ENCODE results near the gene CA5A. TPM values are rescaled to one million over a fixed set of nuclear protein-coding genes. Genes with fewer than 3 reads are reported as not detected.
"Not testable (repeated sequence)": the region's sequence is repeated elsewhere in the genome, so short reads cannot be mapped to it uniquely, and the experiment has no call there.

CA5A gene
- total RNA-seq, 1 experiment from 2014 or later = not detected

DNA sequence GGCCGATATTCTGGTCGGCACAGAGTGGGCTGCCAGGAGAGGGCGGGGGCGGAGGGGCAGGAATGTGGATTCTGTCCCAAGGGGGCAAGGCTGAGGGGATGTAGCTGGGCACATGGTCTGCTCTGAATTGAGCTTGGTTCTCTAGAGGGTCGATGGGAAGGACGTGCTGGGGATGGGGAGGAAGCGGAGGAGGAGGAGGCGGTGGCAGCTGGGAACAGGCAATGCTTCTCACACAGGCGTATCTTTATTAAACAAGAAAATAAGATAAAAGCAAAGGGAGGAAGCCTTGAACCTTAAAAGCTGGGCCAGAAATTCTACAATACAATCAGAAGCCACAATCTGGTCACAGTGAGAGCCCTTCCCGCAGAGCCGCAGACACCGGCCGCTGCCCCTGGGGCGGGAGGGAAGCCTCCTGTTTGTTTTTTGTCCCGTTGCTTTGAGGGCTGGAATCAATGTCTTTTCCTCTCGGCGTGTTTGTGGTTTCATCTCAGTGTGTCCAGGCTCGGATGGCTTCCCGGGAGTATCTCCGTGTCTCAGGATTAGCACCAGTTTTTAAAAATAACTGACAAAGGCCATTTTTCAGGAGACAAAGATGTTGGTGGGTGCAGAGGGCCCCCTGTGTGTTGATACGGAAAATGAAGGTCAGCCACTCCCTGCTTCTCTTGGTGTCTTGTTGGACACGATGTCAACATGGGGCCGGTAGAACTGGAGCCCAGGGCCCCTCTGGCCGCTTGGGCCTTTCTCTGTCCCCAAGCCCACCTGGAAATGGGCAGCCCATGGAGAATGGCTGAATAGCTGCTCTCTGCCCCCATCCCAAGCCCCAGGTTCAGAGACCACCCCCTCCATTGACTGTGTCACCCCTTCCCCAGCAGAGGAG, 54.8 kb downstream of the CA5A start:
- no peaks in the 10 kb centered on the region for H4K20me1 ChIP-seq (ENCODE audit: insufficient read depth, low read depth, low read length)

DNA sequence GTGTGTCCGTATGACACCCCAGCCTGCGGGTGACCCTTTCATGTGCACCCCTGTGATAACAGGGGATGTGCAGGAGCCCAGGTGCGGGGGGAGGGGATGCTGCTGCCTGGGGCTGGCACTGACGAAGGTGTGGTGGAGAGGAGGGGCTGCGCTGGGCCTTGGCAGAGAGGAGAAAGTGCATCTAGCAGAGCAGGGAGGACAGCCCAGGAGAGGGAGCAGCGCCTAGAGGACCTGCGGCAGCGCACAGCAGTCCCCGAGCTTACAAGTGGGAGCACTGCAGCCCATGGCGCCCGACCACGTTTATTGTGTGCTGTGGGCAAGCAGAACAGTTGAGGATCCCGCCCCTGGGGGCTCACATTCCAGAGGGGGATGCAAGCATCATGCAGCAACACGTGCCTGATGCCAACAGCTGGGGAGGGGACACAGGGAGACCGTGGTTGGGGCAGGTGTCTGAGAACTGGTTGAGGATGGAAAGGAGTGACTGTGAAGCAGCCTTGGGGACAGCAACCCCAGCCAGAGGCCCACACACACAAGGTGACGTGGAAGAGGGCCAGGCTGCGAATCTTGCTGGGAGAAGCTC, 56.1 kb downstream of the CA5A start:
- no peak overlapping the region for H3K27ac ChIP-seq (ENCODE audit: low read length)
- H3K4me2 ChIP-seq (ENCODE audit: low read depth, low read length, poor library complexity, severe bottlenecking) = no peak overlapping the region
- H4K20me1 ChIP-seq (ENCODE audit: insufficient read depth, low read depth, low read length) = no peaks in the 10 kb centered on the region
- no peaks in the 10 kb centered on the region for H3K36me3 ChIP-seq (ENCODE audit: insufficient read depth, low read length)
- no peaks in the 10 kb centered on the region for H3K79me2 ChIP-seq (ENCODE audit: low read length)
- H3K9me3 ChIP-seq (ENCODE audit: low read length) = no peaks in the 10 kb centered on the region
- H3K9ac ChIP-seq (ENCODE audit: low read length) = no peak overlapping the region
- H3K27me3 ChIP-seq (ENCODE audit: low read length) = no peaks in the 10 kb centered on the region
- H3K9me2 ChIP-seq (replicated peaks; ENCODE audit: insufficient read depth, low read length) = no peaks in the 10 kb centered on the region
- no peak overlapping the region for H2AFZ ChIP-seq (ENCODE audit: low read length)
- DNase-seq = no peak
- no peaks in the 10 kb centered on the region; the same call in 1 of the 2 replicates for H3K4me1 ChIP-seq (ENCODE audit: low read length)
- no peak overlapping the region for H3K4me3 ChIP-seq (ENCODE audit: low read length)

More for the DNA sequence above, 54.8 kb downstream of the CA5A start:
- H3K4me3 ChIP-seq (ENCODE audit: low read length) = no peak overlapping the region
- no peaks in the 10 kb centered on the region for H3K4me1 ChIP-seq (ENCODE audit: low read length)
- no peak overlapping the region for H3K9ac ChIP-seq (ENCODE audit: low read length)
- H3K36me3 ChIP-seq (ENCODE audit: insufficient read depth, low read length) = no peaks in the 10 kb centered on the region
- no peak overlapping the region for H3K27ac ChIP-seq (ENCODE audit: low read length)
- H3K9me3 ChIP-seq (ENCODE audit: low read length) = no peaks in the 10 kb centered on the region
- no peaks in the 10 kb centered on the region for H3K9me2 ChIP-seq (replicated peaks; ENCODE audit: insufficient read depth, low read length)
- DNase-seq = no peak
- no peaks in the 10 kb centered on the region for H3K79me2 ChIP-seq (ENCODE audit: low read length)
- no peak overlapping the region for H3K4me2 ChIP-seq (ENCODE audit: low read depth, low read length, poor library complexity, severe bottlenecking)
- no peaks in the 10 kb centered on the region for H3K27me3 ChIP-seq (ENCODE audit: low read length)
- no peak overlapping the region for H2AFZ ChIP-seq (ENCODE audit: low read length)

DNA sequence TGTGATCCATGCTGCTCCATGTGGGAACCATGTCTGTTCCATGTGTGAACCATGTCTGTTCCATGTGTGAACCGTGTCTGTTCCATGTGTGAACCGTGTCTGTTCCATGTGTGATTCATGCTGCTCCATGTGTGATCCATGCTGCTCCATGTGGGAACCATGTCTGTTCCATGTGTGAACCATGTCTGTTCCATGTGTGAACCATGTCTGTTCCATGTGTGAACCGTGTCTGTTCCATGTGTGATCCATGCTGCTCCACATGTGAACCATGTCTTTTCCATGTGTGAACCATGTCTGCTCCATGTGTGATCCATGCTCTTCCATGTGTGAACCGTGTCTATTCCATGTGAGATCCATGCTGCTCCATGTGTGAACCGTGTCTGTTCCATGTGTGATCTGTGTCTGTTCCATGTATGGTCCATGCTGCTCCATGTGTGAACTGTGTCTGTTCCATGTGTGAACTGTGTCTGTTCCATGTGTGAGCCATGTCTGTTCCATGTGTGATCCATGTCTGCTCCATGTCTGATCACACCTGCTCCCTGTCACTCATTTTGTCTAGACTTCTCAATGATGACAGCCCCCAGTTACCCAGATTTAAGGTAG, 56.8 kb downstream of the CA5A start:
- not testable (repeated sequence) for H3K27me3 ChIP-seq (ENCODE audit: low read length); H3K4me1 ChIP-seq (ENCODE audit: low read length); H4K20me1 ChIP-seq (ENCODE audit: insufficient read depth, low read depth, low read length); H3K79me2 ChIP-seq (ENCODE audit: low read length); H3K36me3 ChIP-seq (ENCODE audit: insufficient read depth, low read length); H3K9me2 ChIP-seq (replicated peaks; ENCODE audit: insufficient read depth, low read length); H3K27ac ChIP-seq (ENCODE audit: low read length); H3K4me2 ChIP-seq (ENCODE audit: low read depth, low read length, poor library complexity, severe bottlenecking); DNase-seq; H3K4me3 ChIP-seq (ENCODE audit: low read length); H2AFZ ChIP-seq (ENCODE audit: low read length); H3K9me3 ChIP-seq (ENCODE audit: low read length); H3K9ac ChIP-seq (ENCODE audit: low read length)

DNA sequence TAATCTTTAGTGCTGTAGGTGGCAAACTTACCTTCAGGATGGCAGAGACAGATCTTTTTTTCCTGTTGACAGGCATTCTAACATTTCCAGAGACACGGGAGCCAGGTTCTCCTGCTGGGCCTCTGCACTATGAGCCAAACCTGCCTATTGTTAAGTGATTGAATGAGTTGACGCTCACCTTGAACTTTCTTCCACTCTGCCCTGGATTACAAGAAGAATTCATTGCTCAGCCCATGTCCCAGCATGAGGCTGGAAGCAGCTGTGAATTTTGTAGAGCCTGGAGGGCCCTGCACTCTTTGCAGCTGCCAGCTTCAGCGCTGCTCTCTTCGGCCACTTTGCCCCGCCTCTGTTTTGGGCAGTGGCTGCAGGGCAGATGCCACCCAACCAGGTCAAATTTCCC, 57.6 kb downstream of the CA5A start:
- Histone ChIP-seq H3K9me3 (ENCODE audit: low read length) (no peaks in the 10 kb centered on the region), H2AFZ (ENCODE audit: low read length) (no peak overlapping the region), H3K27me3 (ENCODE audit: low read length) (no peaks in the 10 kb centered on the region), H3K79me2 (ENCODE audit: low read length) (no peaks in the 10 kb centered on the region), H4K20me1 (ENCODE audit: insufficient read depth, low read depth, low read length) (no peaks in the 10 kb centered on the region), H3K4me1 (ENCODE audit: low read length) (peaks cover 8% of the 10 kb centered on the region), H3K27ac (ENCODE audit: low read length) (no peak overlapping the region), H3K36me3 (ENCODE audit: insufficient read depth, low read length) (no peaks in the 10 kb centered on the region), H3K4me3 (ENCODE audit: low read length) (no peak overlapping the region), H3K9ac (ENCODE audit: low read length) (no peak overlapping the region), H3K4me2 (ENCODE audit: low read depth, low read length, poor library complexity, severe bottlenecking) (no peak overlapping the region), H3K9me2 (replicated peaks; ENCODE audit: insufficient read depth, low read length) (no peaks in the 10 kb centered on the region)
- DNase-seq = no peak

DNA sequence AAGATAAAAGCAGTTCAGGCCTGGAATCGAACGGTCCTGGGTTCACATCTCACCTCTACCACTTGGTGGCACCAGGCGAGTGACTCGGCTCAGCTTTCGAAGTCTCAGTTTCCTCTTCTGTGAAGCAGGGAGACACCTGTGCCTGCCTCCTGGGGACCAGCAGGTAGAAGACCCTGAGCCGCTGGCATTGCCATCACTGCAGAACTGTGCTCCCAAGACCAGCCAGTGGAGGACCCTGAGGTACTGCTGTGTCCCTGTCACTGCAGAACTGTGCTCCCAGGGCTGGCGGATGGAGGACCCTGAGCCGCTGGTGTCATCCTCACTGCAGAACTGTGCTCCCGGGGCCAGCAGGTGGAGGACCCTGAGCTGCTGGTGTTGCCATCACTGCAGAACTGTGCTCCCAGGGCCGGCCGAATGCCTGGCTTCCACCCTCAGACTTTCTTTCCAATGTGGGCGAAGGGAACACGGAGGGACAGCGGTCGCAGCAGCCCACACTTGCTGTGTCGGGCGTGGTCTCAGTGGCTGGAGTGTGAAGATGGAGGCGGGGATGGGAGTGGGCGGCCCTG, 58.3 kb downstream of the CA5A start:
- H3K9ac ChIP-seq (ENCODE audit: low read length) = no peak overlapping the region
- H3K9me3 ChIP-seq (ENCODE audit: low read length) = no peaks in the 10 kb centered on the region
- H4K20me1 ChIP-seq (ENCODE audit: insufficient read depth, low read depth, low read length) = no peaks in the 10 kb centered on the region
- H3K27ac ChIP-seq (ENCODE audit: low read length) = no peak overlapping the region
- H3K4me1 ChIP-seq (ENCODE audit: low read length) = peaks cover 8% of the 10 kb centered on the region
- DNase-seq = peak; percentile 82
- no peaks in the 10 kb centered on the region for H3K9me2 ChIP-seq (replicated peaks; ENCODE audit: insufficient read depth, low read length)
- H2AFZ ChIP-seq (ENCODE audit: low read length) = no peak overlapping the region
- H3K27me3 ChIP-seq (ENCODE audit: low read length) = no peaks in the 10 kb centered on the region
- H3K36me3 ChIP-seq (ENCODE audit: insufficient read depth, low read length) = no peaks in the 10 kb centered on the region
- no peak overlapping the region for H3K4me2 ChIP-seq (ENCODE audit: low read depth, low read length, poor library complexity, severe bottlenecking)
- no peak overlapping the region for H3K4me3 ChIP-seq (ENCODE audit: low read length)
- H3K79me2 ChIP-seq (ENCODE audit: low read length) = no peaks in the 10 kb centered on the region

DNA sequence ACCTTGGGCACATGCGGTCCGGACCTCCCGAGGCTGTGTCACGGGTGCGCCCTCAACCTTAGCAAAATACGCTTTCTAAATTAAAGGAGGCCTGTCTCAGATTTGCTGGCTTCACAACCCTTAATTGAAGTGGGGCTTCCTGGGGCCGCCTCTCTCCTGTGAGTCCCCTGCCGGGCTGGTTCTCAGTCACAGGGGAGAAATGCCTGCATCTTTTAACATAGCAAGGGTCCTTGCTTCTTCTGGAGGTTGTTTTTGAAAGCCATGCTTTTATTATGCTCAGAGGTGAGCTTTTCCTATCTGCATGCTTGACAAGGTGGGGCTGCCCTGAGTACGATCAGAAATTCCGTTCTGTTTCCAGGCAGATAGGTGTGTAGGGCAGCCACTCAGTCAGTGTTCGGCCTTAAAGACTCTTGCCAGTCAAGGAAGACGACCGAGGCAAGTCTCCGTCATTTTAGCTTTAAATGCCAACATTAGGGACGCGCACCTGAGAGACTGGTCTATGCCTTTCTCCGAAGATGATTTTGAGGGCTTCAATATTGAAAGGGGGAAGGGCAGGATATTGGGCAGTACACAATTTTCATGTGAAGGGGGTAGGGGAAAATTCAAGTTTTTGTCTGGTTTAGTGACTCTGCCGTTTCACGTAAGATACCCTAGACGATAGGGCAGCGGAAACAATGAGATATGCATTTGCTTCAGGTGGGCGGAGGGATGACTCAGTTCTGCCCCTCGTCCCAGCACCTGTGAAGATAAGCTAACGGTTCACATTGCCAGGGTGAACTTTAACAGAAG, 61.5 kb downstream of the CA5A start:
- no peak overlapping the region for H3K4me2 ChIP-seq (ENCODE audit: low read depth, low read length, poor library complexity, severe bottlenecking)
- H3K9me2 ChIP-seq (replicated peaks; ENCODE audit: insufficient read depth, low read length) = no peaks in the 10 kb centered on the region
- no peaks in the 10 kb centered on the region for H3K36me3 ChIP-seq (ENCODE audit: insufficient read depth, low read length)
- no peak overlapping the region for H3K9ac ChIP-seq (ENCODE audit: low read length)
- no peak overlapping the region for H3K4me3 ChIP-seq (ENCODE audit: low read length)
- H3K9me3 ChIP-seq (ENCODE audit: low read length) = no peaks in the 10 kb centered on the region
- H3K79me2 ChIP-seq (ENCODE audit: low read length) = no peaks in the 10 kb centered on the region
- no peak overlapping the region for H3K27ac ChIP-seq (ENCODE audit: low read length)
- H4K20me1 ChIP-seq (ENCODE audit: insufficient read depth, low read depth, low read length) = no peaks in the 10 kb centered on the region
- DNase-seq = no peak
- no peaks in the 10 kb centered on the region for H3K27me3 ChIP-seq (ENCODE audit: low read length)
- peaks cover 18% of the 10 kb centered on the region for H3K4me1 ChIP-seq (ENCODE audit: low read length)
- H2AFZ ChIP-seq (ENCODE audit: low read length) = no peak overlapping the region

DNA sequence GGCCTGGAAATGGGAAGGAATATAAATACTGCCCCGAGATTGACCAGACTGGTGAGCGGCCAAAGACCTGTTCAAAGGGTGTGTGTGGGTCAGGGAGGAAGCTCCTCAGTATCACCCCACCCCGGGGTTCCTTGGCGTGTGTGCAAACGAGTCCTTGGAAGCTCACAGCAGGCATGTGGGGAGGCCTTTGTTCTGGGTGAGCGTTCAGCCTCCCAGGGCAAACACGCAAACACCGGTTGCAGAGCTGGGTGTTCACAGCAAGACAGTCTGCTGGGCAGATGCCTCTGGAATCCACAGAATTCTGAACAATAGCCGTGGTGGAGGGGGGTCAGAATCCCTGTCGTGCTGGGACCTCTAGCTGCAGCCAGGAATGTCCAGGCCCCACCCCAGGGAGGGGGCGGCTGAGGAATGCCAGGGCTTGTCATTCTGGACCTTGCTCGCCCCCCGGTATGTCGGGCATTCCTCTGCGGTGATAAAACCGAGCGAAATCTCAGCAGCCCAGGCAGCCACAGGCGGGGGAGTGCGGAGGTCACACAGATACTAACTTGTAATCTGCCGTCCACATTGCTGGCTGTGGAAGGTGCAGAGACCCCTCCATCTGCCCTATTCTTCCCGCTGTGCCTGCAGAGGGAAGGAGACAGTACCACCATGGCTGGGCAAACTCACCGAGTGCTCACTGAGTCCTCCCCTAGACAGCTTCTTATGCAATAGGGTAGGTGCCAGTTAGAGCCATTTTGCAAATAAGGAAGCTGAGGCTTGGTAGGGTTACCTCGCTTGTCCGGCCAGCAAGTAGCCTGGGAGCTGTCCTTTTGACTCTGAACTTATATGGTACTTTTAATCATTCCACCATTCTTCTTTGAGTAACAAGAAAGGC, 65.7 kb downstream of the CA5A start:
- H3K79me2 ChIP-seq (ENCODE audit: low read length) = peaks cover 36% of the 10 kb centered on the region
- H3K27ac ChIP-seq (ENCODE audit: low read length) = peak overlapping the region; percentile 85
- H3K4me1 ChIP-seq (ENCODE audit: low read length) = peaks cover 34% of the 10 kb centered on the region
- DNase-seq = peak; percentile 52
- peaks cover 33% of the 10 kb centered on the region for H4K20me1 ChIP-seq (ENCODE audit: insufficient read depth, low read depth, low read length)
- not testable (repeated sequence) for H3K27me3 ChIP-seq (ENCODE audit: low read length); H3K9me2 ChIP-seq (replicated peaks; ENCODE audit: insufficient read depth, low read length); H3K4me3 ChIP-seq (ENCODE audit: low read length); H3K9me3 ChIP-seq (ENCODE audit: low read length)
- H3K4me2 ChIP-seq (ENCODE audit: low read depth, low read length, poor library complexity, severe bottlenecking) = peak overlapping the region; percentile 46
- H2AFZ ChIP-seq (ENCODE audit: low read length) = peak overlapping the region; percentile 61; the same call in 1 of the 2 replicates
- H3K9ac ChIP-seq (ENCODE audit: low read length) = peak overlapping the region; percentile 66
- H3K36me3 ChIP-seq (ENCODE audit: insufficient read depth, low read length) = peaks cover 25% of the 10 kb centered on the region
